Sigmoid colon (tissue), 7 donors: ENCODE results near the gene YPEL5. TPM values are rescaled to one million over a fixed set of nuclear protein-coding genes. Genes with fewer than 3 reads are reported as not detected.
A peak's percentile ranks its signal among the peaks of the same experiment; 100 is the strongest.
"Not testable (repeated sequence)": the region's sequence is repeated elsewhere in the genome, so short reads cannot be mapped to it uniquely, and the experiment has no call there.

Experiments used
- DNase-seq: peaks from one replicate; pipeline ENCODE4 v3.0.0-alpha.2; 2019
- H3K27ac ChIP-seq, 4 donors: fragments of 200-600 bp; sonication (generic); one replicate each; pipeline ENCODE4 v1.5.1; 2016 to 2019; ENCODE audit warnings: mild to moderate bottlenecking in 1 of 4
- H3K27me3 ChIP-seq, 3 donors: fragments of 200-600 bp; sonication (generic); one replicate each; pipeline ENCODE4 v1.5.1; 2019; ENCODE audit warnings: mild to moderate bottlenecking in 1 of 3
- H3K36me3 ChIP-seq, 4 donors: fragments of 200-600 bp; sonication (generic); one replicate each; pipeline ENCODE4 v1.5.1; 2016 to 2019
- H3K4me1 ChIP-seq, 4 donors: fragments of 200-600 bp; sonication (generic); one replicate each; pipeline ENCODE4 v1.5.1; 2017 to 2019
- H3K4me3 ChIP-seq, 4 donors: fragments of 200-600 bp; sonication (generic); one replicate each; pipeline ENCODE4 v1.5.1; 2017 to 2019; ENCODE audit warnings: mild to moderate bottlenecking in 2 of 4, moderate library complexity in 1 of 4
- H3K9me3 ChIP-seq, 4 donors: fragments of 200-600 bp in 3 of 4; sonication (generic) in 3 of 4; one replicate each; pipeline versions ENCODE4 v1.5.1 to v1.6.1; 2013 to 2019
- EP300 ChIP-seq, 4 donors: sonication (generic); formaldehyde crosslinking; IDR thresholded peaks; one replicate each; pipeline ENCODE4 v1.6.1; 2017; ENCODE audit warnings: antibody characterized with exemption in 4 of 4
- POLR2A ChIP-seq, 2 donors: fragments of 450-650 bp; IDR thresholded peaks; one replicate each; pipeline ENCODE4 v1.6.1; 2016; ENCODE audit warnings: antibody characterized with exemption in 2 of 2, mild to moderate bottlenecking in 2 of 2, moderate library complexity in 2 of 2
- POLR2AphosphoS5 ChIP-seq, 4 donors: sonication (generic); formaldehyde crosslinking; IDR thresholded peaks; one replicate each; pipeline ENCODE4 v1.6.1; 2017; ENCODE audit warnings: antibody characterized with exemption in 4 of 4
- WGBS, 2 donors: extraction: QIAGEN DNeasy Blood & Tissue Kit; methylation state at CpG; one replicate each; pipeline ENCODE4 v1.1.7; 2013; 5-methylcytosine and 5-hydroxymethylcytosine counted together
- intact Hi-C: fragments of 100-400 bp; cut with DNase I; formaldehyde crosslinking; loops from one replicate; pipeline ENCODE4 v1.15.1; 2023
- polyA plus RNA-seq, 3 donors: library from polyadenylated mRNA; stranded (reverse); fragments of 200-250 nt; gene quantifications; one replicate each; pipeline ENCODE4 v1.2.3, GENCODE V29; 2013
- total RNA-seq, 4 donors: library from RNA; depleted of rRNA; stranded (reverse); fragments of >200 nt; gene quantifications; one replicate each; pipeline ENCODE4 v1.1.0, GENCODE V29; 2016
- TF ChIP-seq, protein P1 (sequence below), 4 experiments: fragments of 450-650 bp in 3 of 4; fragments of 200-600 bp in 1 of 4; IDR thresholded peaks; one replicate each; pipeline ENCODE4 v1.5.1; 2016 to 2019; ENCODE audit warnings: antibody characterized with exemption in 4 of 4, mild to moderate bottlenecking in 3 of 4, moderate library complexity in 2 of 4
- donor health status: healthy with polysubstance abuse.
- donor health status: Bipolar disorder and iron deficiency.
- donor health status: healthy.

Gene YPEL5
- total RNA-seq = 100 to 1,000 TPM; 116 to 155 (median 139) TPM
- polyA plus RNA-seq = 100 to 1,000 TPM in 1 of 3 donors, 10 to 100 TPM in 2; 36.9 to 132 (median 93.7) TPM

DNA sequence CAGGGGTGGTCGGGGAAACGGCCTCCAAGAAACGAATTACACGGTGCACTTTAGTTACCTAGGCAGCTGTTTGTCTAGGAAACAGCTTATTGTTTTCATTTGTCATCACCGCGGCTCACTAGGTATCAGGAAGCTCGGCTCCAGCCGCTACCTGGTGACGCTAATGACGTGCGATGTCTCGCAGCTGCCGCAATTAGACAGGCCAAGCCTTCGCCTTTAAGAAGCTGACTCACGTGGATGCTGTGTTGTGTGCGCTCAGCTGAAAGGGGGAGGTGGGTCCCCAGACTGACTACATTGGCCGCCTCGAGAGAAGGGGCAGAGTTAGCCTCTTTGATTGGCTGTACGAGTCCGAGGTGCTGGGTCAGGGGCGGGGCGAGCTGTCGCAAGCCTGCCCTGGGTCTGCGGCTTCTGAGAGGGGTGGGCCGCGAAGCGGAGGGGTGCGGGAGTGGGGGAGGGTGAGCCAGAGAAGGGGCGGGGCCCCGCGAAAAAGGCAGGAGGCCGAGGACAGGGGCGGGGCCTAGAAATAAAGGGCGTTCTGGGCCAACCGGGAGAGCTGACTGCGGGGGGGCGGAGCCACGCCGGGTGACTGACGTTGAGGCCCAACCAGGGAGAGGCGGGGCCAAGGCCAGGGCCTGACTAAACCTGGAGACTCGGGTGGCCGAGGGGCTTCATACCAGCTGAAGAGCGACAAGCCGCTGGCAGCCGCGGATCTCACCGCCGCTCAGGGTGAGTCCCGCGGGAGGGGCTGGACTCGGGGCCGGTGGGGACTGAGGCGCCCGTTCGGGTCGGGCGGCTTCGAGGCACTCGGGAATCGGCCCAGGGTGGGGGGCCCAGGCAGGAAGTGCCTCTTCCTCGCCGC lies at the start of gene YPEL5:
Gene YPEL5 (plus strand): TSS at position 671 of the 859 bp plus-strand sequence. CDS start 9,645 bp downstream, outside the sequence.
- 0 to 1% methylated on average over 63 of the region's 63 CpGs for WGBS, 2 donors
- TF ChIP-seq EP300 (IDR thresholded peaks at IDR 0.05) (peak in 1 of 4 donors; percentile 59), POLR2AphosphoS5 (IDR thresholded peaks at IDR 0.05) (peak; percentile 90 to 95 (median 94)), POLR2A (IDR thresholded peaks at IDR 0.05) (peak; percentile 89 to 93)
- TF ChIP-seq, protein P1, sequence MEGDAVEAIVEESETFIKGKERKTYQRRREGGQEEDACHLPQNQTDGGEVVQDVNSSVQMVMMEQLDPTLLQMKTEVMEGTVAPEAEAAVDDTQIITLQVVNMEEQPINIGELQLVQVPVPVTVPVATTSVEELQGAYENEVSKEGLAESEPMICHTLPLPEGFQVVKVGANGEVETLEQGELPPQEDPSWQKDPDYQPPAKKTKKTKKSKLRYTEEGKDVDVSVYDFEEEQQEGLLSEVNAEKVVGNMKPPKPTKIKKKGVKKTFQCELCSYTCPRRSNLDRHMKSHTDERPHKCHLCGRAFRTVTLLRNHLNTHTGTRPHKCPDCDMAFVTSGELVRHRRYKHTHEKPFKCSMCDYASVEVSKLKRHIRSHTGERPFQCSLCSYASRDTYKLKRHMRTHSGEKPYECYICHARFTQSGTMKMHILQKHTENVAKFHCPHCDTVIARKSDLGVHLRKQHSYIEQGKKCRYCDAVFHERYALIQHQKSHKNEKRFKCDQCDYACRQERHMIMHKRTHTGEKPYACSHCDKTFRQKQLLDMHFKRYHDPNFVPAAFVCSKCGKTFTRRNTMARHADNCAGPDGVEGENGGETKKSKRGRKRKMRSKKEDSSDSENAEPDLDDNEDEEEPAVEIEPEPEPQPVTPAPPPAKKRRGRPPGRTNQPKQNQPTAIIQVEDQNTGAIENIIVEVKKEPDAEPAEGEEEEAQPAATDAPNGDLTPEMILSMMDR (IDR thresholded peaks at IDR 0.05) = no peak
- peaks cover 0 to 16% (median 1%) of the 10 kb centered on the region in 4 donors for H3K36me3 ChIP-seq
- no peaks in the 10 kb centered on the region for H3K9me3 ChIP-seq
- H3K4me1 ChIP-seq = peaks cover 0 to 43% (median 40%) of the 10 kb centered on the region in 4 donors
- peak within 1 kb of the TSS; percentile 93 to 100 (median 100) for H3K27ac ChIP-seq
- H3K4me3 ChIP-seq = peak within 1 kb of the TSS; percentile 99 to 100 (median 100)
- intact Hi-C loops = loop anchor here (2.0 kb wide), 1 partner anchor 84 kb away; the partner anchor contains the start of gene LBH
- no peaks in the 10 kb centered on the region for H3K27me3 ChIP-seq
- DNase-seq = peak; percentile 100

DNA sequence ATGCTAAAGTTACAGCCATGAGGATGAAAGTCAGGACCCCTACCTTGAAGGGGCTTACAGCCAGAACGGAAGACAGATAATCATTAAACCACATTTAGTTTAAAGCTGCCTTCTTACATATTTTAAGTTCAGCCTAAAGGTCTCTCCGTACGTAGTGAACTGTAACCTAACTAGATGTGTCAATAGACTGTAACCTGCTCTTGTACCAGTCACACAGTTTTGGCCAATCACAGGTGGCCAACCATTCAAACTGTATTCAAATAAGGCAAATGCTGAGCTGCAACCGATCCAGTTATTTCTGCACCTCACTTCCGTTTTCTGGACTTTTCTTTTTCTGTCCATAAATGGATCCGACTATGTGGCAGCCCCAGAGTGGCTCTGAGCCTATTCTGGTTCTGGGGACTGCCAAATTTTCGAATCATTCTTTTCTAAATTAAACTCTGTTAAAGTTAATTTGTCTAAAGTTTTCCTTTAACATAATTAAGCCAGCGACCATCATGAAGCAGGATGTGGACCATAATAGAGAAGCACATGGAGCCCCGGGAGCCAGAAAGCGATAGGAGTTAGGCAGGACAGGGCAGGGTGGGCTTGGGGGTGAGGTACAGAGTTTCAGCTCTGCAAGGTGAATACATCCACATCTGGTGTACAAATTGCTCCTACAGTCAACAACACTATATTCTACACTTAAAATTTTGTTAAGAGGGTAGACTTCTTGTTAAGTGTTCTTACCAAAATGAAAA lies 48.4 kb upstream of the YPEL5 start:
- TF ChIP-seq EP300 (IDR thresholded peaks at IDR 0.05) (no peak), POLR2A (IDR thresholded peaks at IDR 0.05) (no peak), POLR2AphosphoS5 (IDR thresholded peaks at IDR 0.05) (no peak)
- TF ChIP-seq, protein P1 (IDR thresholded peaks at IDR 0.05) = no peak
- intact Hi-C loops = no loop called here
- WGBS, 2 donors = 63 to 75% methylated on average over 10 of the region's 10 CpGs

DNA sequence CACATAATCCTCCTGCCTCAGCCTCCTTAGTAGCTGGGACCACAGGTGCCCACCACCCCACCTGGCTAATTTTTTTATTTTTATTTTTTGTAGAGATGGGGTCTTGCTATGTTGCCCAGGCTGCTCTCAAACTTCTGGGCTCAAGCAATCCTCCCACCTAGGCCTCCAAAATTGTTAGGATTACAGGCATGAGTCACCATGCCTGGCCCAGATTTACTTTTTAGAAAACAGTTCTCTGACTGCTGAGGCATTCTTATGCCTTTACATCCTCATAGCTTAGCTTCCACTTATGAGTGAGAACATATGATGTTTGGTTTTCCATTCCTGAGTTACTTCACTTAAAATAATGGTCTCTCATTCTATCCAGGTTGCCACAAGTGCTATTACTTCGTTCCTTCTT lies 47.4 kb upstream of the YPEL5 start:
- H3K36me3 ChIP-seq, H3K9me3 ChIP-seq, H3K4me1 ChIP-seq, H3K27ac ChIP-seq, H3K4me3 ChIP-seq, DNase-seq, H3K27me3 ChIP-seq, intact Hi-C loops: not testable (repeated sequence)
- 64 to 74% methylated on average over 1 of the region's 1 CpG for WGBS, 2 donors

More for the DNA sequence above, 48.4 kb upstream of the YPEL5 start:
- Histone ChIP-seq H3K36me3 (no peaks in the 10 kb centered on the region), H3K27ac (no peak overlapping the region), H3K4me3 (no peak overlapping the region), H3K4me1 (no peaks in the 10 kb centered on the region), H3K9me3 (no peaks in the 10 kb centered on the region), H3K27me3 (peaks cover 0 to 5% (median 0%) of the 10 kb centered on the region in 3 donors)
- DNase-seq = no peak

DNA sequence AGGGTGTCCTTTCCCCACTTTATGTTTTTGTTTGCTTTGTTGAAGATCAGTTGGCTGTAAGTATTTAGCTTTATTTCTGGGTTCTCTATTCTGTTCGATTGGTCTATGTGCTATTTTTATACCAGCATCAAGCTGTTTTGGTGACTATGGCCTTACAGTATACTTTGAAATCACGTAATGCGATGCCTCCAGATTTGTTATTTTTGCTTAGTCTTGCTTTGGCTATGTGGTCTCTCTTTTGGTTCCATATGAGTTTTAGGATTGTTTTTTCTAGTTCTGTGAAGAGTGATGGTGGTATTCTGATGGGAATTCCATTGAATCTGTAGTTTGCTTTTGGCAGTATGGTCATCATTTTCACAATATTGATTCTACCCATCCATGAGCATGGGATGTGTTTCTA lies 46.1 kb upstream of the YPEL5 start:
- H3K27ac ChIP-seq, H3K4me3 ChIP-seq, H3K27me3 ChIP-seq, H3K4me1 ChIP-seq, DNase-seq, H3K36me3 ChIP-seq, H3K9me3 ChIP-seq, intact Hi-C loops: not testable (repeated sequence)
- 86% methylated on average over 3 of the region's 3 CpGs for WGBS, 2 donors

DNA sequence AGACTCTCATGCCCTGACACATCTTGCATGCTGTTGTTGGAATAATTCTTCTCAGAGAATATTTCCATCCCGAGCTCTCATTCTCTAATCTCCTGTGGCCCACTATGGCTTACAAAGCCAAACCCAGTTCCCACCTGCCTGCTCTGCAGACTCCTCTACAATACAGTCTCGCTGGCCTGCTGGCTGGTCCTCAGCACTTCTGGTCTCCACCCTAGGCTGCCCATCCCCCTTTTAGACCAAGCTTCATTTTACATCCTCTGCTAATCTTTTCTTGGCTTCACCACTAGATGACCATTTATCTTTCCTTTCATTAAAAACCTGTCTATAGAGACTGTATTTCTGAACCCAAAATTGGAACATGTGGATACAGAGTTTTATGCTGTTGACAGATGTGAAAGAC lies 42.5 kb upstream of the YPEL5 start:
- H3K4me1 ChIP-seq = no peaks in the 10 kb centered on the region
- H3K27me3 ChIP-seq = no peaks in the 10 kb centered on the region
- 70 to 75% methylated on average over 2 of the region's 2 CpGs for WGBS, 2 donors
- TF ChIP-seq POLR2A (IDR thresholded peaks at IDR 0.05) (no peak), EP300 (IDR thresholded peaks at IDR 0.05) (no peak), POLR2AphosphoS5 (IDR thresholded peaks at IDR 0.05) (no peak)
- TF ChIP-seq, protein P1 (IDR thresholded peaks at IDR 0.05) = no peak
- no peaks in the 10 kb centered on the region for H3K9me3 ChIP-seq
- no peak overlapping the region for H3K4me3 ChIP-seq
- no peaks in the 10 kb centered on the region for H3K36me3 ChIP-seq
- intact Hi-C loops = no loop called here
- no peak for DNase-seq
- H3K27ac ChIP-seq = no peak overlapping the region
